Measurements from ENCODE around the gene USP6.
"Not testable (repeated sequence)": the region's sequence is repeated elsewhere in the genome, so short reads cannot be mapped to it uniquely, and the experiment has no call there.

Gene USP6

DNA sequence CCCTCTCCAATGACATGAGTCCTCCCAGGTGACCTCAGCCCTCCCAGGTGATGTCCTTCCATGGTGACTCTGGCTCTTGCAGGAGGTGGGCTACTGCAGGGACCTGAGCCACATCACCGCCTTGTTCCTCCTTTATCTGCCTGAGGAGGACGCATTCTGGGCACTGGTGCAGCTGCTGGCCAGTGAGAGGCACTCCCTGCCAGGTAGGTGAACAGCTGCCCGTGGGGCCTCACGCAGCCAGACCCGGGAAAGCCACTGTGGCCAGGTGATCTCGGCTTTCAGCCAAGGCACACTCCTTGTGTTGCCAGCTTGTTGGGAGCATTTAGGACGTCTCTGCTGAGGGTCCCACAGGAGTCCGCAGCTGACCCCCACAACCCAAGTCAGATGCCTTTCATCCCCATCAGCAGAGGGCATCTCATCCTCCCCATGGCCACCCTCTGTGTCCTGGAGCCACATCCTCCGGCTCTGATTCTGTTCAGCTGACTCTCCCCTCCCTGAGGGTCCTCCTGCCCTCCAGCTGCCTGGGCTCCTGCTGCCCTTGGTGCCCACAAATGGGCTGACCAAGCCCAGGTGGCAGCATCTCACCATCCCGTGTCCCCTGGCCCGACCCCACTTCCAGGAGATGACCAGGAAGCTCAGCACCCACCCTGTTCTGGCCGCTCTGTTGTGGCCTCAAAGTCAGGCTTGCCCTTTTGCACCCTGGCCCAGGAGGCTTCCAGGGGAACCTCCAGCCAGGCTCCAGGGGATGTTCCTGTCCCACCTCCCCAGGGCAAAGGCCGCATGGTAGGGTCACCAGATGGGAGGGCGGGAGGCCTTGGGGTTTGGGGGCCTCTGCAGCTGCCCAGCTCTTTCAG is 20.1 kb downstream of the USP6 start:
- TF ChIP-seq, protein P1, sequence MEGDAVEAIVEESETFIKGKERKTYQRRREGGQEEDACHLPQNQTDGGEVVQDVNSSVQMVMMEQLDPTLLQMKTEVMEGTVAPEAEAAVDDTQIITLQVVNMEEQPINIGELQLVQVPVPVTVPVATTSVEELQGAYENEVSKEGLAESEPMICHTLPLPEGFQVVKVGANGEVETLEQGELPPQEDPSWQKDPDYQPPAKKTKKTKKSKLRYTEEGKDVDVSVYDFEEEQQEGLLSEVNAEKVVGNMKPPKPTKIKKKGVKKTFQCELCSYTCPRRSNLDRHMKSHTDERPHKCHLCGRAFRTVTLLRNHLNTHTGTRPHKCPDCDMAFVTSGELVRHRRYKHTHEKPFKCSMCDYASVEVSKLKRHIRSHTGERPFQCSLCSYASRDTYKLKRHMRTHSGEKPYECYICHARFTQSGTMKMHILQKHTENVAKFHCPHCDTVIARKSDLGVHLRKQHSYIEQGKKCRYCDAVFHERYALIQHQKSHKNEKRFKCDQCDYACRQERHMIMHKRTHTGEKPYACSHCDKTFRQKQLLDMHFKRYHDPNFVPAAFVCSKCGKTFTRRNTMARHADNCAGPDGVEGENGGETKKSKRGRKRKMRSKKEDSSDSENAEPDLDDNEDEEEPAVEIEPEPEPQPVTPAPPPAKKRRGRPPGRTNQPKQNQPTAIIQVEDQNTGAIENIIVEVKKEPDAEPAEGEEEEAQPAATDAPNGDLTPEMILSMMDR (IDR thresholded peaks at IDR 0.05; ENCODE audit: extremely low read depth, insufficient read depth, missing control alignments) = no peak
- in situ Hi-C loops (cut with MboI; ENCODE audit: low pct_unique_long_range_greater_than_20kb, low sequenced_read_pairs, unreplicated experiment) = no loop called here
- no peak for DNase-seq (ENCODE audit: low spot score)

DNA sequence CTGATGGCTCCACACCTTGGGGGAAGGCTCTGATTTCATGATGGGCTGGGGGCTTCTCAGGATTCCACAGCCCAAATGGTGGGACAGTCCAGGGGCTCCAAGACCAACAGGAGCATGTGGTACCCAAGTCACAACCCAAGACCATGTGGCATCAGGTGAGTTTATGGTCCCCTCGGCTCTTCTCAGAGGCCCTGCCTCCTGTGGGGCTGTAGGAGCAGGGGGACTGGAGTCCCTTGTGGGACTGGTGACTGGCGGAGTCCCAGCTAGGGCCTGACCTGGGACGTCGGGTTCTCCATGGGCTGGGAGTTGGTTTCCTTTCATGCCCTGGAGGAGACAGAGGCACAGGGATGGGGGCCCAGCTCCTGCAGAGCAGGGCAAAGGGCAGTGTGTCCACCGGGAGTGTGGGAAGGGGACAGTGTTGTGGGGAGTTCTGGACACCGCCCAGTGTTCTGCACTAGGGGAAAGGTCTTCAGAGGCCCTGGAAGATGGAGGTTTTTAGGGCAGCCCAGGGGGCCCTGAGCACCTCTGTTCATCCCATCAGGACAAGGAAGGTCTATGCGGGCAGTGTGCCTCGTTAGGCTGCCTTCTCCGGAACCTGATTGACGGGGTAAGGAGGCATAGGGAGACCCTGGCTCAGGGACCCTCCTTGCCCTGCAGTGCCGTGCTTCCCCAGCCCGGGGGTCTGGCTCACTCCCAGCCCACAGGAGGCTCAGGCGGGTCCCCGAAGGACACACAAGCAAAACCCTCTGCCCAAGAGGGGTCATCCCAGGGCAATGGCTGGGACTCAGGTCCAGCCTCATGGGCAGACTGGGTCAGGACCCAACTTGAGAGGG is 21.0 kb downstream of the USP6 start:
- in situ Hi-C loops (cut with MboI; ENCODE audit: low pct_unique_long_range_greater_than_20kb, low sequenced_read_pairs, unreplicated experiment); DNase-seq (ENCODE audit: low spot score): not testable (repeated sequence)

DNA sequence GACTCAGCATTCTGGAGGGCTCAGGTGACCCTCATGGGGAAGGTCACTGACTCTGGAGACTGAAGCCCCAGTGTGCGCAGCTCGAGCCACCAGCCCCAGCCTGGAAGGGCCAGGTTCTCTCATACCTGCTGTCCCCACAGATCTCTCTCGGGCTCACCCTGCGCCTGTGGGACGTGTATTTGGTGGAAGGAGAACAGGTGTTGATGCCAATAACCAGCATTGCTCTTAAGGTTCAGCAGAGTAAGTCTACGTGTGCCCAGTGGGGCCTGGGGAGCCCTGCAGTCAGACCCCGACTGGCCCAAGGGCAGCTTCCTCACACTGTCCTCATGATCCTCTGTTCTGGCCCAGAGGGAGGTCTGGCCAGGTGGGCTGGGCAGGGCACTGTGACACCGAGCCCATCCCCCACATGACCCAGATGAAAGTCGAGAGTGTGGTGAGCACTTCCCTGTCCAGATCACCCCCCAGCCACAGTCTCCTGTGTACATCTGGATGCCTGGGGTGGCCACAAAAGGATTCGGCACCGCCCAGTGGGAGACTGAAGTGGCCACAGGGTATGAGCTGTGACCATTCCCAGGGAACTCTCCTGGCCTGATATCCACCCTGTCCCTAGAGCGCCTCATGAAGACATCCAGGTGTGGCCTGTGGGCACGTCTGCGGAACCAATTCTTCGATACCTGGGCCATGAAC is 21.8 kb downstream of the USP6 start:
- in situ Hi-C loops (cut with MboI; ENCODE audit: low pct_unique_long_range_greater_than_20kb, low sequenced_read_pairs, unreplicated experiment); DNase-seq (ENCODE audit: low spot score): not testable (repeated sequence)

DNA sequence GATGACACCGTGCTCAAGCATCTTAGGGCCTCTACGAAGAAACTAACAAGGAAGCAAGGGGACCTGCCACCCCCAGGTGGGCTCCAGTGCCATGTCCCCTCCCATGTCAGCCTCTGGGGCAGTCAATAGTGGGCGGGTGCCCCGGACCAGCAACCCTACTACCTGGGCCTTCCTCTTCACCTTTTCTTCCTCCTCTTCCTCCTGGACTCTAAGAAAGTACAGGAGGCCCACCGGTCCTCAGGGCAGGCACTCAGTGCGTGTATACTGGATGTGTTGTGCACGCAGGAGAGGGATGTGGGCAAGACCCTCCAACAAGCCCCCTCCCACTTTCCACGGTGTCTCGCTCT is 22.3 kb downstream of the USP6 start:
- in situ Hi-C loops (cut with MboI; ENCODE audit: low pct_unique_long_range_greater_than_20kb, low sequenced_read_pairs, unreplicated experiment); DNase-seq (ENCODE audit: low spot score): not testable (repeated sequence)

DNA sequence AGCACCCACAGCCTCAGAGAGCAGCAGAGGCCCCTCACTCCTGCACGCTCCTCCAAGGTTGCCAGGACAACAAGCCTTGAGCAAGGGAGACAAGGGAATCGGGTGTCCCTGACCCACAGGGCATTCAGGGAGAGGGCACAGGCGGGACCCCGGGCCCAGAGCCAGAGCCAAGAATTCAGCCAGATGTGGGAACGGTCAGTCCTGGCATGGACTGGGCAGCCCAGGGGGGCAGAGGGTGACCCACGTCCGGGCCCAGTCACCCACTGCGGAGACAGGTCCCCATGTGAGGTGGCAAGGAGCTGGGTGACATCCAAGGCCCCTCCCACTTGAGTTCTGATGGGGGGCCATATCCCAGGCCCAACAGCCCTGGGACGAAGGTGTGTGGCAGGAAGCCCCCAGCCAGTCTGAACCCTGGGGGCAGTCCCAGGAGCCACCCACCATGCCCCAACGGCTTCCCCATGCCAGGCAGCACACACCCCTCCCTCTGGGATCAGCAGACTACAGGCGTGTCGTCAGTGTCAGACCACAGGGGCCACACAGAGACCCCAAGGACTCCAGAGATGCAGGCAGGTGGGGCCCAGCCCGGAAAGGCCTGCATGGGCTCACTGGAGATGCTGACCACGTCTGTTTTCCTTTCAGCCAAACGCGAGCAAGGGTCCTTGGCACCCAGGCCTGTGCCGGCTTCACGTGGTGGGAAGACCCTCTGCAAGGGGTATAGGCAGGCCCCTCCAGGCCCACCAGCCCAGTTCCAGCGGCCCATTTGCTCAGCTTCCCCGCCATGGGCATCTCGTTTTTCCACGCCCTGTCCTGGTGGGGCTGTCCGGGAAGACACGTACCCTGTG is 23.0 kb downstream of the USP6 start:
- in situ Hi-C loops (cut with MboI; ENCODE audit: low pct_unique_long_range_greater_than_20kb, low sequenced_read_pairs, unreplicated experiment) = no loop called here

DNA sequence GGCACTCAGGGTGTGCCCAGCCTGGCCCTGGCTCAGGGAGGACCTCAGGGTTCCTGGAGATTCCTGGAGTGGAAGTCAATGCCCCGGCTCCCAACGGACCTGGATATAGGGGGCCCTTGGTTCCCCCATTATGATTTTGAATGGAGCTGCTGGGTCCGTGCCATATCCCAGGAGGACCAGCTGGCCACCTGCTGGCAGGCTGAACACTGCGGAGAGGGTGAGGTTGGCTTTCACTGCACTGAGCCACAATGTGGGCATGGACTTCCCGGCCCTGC is 23.6 kb downstream of the USP6 start:
- in situ Hi-C loops (cut with MboI; ENCODE audit: low pct_unique_long_range_greater_than_20kb, low sequenced_read_pairs, unreplicated experiment) = no loop called here
- TF ChIP-seq, protein P1 (IDR thresholded peaks at IDR 0.05; ENCODE audit: extremely low read depth, insufficient read depth, missing control alignments) = no peak
- DNase-seq (ENCODE audit: low spot score) = no peak

More for the DNA sequence above, 23.0 kb downstream of the USP6 start:
- TF ChIP-seq, protein P1 (IDR thresholded peaks at IDR 0.05; ENCODE audit: extremely low read depth, insufficient read depth, missing control alignments) = no peak
- DNase-seq (ENCODE audit: low spot score) = no peak

DNA sequence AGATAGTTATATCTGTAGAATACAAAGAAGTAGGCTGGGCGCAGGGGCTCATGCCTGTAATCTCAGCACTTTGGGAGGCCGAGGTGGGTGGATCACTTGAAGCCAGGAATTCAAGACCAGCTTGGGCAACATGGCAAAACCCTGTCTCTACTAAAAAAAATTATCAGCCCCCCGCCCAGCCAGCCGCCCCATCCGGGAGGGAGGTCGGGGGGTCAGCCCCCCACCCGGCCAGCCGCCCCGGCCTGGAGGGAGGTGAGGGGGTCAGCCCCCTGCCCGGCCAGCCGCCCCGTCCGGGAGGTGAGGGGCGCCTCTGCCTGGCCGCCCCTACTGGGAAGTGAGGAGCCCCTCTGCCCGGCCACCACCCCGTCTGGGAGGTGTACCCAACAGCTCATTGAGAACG is 27.0 kb downstream of the USP6 start:
- DNase-seq (ENCODE audit: low spot score); in situ Hi-C loops (cut with MboI; ENCODE audit: low pct_unique_long_range_greater_than_20kb, low sequenced_read_pairs, unreplicated experiment): not testable (repeated sequence)

DNA sequence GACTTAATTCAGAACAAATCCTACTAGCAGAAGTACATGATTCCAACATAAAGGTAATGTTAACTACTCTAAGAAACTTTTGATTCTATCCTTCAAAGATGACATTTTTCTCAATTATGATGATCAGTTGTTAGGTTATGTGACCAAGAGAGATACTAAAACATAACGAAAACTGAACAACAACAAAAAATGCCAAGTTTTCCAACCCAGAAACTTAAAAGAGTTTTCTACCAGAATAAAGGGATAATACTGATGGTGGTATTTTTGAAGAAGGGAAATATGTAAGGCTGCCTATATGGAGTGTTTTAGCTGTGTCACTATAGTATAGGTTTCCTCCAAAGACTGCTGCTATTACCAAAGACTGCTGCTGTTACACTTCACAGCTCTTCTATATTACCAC is 30.3 kb downstream of the USP6 start:
- in situ Hi-C loops (cut with MboI; ENCODE audit: low pct_unique_long_range_greater_than_20kb, low sequenced_read_pairs, unreplicated experiment); DNase-seq (ENCODE audit: low spot score): not testable (repeated sequence)

DNA sequence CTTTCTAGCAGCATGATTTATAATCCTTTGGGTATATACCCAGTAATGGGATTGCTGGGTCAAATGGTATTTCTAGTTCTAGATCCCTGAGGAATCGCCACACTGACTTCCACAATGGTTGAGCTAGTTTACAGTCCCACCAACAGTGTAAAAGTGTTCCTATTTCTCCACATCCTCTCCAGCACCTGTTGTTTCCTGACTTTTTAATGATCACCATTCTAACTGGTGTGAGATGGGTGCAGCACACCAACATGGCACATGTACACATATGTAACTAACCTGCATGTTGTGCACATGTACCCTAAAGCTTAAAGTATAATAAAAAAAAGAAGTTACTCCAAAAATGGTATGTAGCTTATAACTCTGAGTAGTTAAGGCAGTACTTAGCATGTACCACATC is 44.9 kb downstream of the USP6 start:
- DNase-seq (ENCODE audit: low spot score); in situ Hi-C loops (cut with MboI; ENCODE audit: low pct_unique_long_range_greater_than_20kb, low sequenced_read_pairs, unreplicated experiment): not testable (repeated sequence)

DNA sequence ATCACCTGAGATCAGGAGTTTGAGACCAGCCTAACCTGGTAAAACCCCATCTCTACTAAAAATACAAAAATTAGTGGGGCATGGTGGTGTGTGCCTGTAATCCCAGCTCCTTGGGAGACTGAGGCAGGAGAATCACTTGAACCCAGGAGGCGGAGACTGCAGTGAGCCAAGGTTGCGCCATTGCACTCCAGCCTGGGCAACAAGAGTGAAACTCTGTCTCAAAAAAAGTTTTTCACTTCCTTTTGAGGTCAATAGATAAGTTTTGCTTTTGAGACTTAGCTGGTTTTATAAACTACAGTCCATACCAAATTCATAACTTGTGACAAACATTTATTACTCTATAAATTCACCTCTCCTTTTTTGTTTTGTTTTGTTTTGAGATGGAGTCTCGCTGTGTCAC is 46.0 kb downstream of the USP6 start:
- in situ Hi-C loops (cut with MboI; ENCODE audit: low pct_unique_long_range_greater_than_20kb, low sequenced_read_pairs, unreplicated experiment); DNase-seq (ENCODE audit: low spot score): not testable (repeated sequence)

All from GM13977 (cell line).